ENCODE measurements around the gene KLHDC10. TPM values are rescaled to one million over a fixed set of nuclear protein-coding genes. Genes with fewer than 3 reads are reported as not detected.

The KLHDC10 gene
- polyA plus RNA-seq, 1 donor from 2014 or later: 59.1 TPM

- Histone ChIP-seq H3K4me3 (ENCODE audit: low read length) (no peak overlapping the region), H3K79me2 (replicated peaks; ENCODE audit: insufficient read depth, low read length) (no peaks in the 10 kb centered on the region), H4K20me1 (ENCODE audit: insufficient read depth) (no peaks in the 10 kb centered on the region), H3K9ac (ENCODE audit: low read length) (no peak overlapping the region), H3K9me3 (ENCODE audit: low read length) (no peaks in the 10 kb centered on the region), H3K4me2 (ENCODE audit: low read length) (no peak overlapping the region), H3K36me3 (ENCODE audit: insufficient read depth, low read length) (peaks cover 5% of the 10 kb centered on the region), H2AFZ (ENCODE audit: low read depth, low read length) (no peak overlapping the region), H3K27ac (ENCODE audit: low read length) (no peak overlapping the region), H3F3A (ENCODE audit: insufficient read depth, low read length, poor library complexity, severe bottlenecking) (no peaks in the 10 kb centered on the region), H3K27me3 (ENCODE audit: insufficient read depth, low read depth, low read length) (no peaks in the 10 kb centered on the region), H3K9me2 (ENCODE audit: insufficient read depth, low read length) (no peaks in the 10 kb centered on the region)
- TF ChIP-seq EZH2 (IDR thresholded peaks at IDR 0.05; ENCODE audit: borderline replicate concordance, insufficient read depth, low read length, poor library complexity, severe bottlenecking) (no peak), POLR2AphosphoS5 (IDR thresholded peaks at IDR 0.05) (no peak), CTCF (IDR thresholded peaks at IDR 0.05; ENCODE audit: poor library complexity, severe bottlenecking) (no peak), SMC3 (conservative IDR thresholded peaks at IDR 0.05; ENCODE audit: poor library complexity) (no peak), MXI1 (conservative IDR thresholded peaks at IDR 0.05; ENCODE audit: poor library complexity, severe bottlenecking) (no peak), EP300 (conservative IDR thresholded peaks at IDR 0.05; ENCODE audit: poor library complexity, severe bottlenecking) (no peak), RAD21 (conservative IDR thresholded peaks at IDR 0.05) (no peak), TAF1 (IDR thresholded peaks at IDR 0.05; ENCODE audit: low read depth) (no peak)
These were observed 43.6 kb downstream of the KLHDC10 start for GRCh38 chr7:130113887-130114286.

- Histone ChIP-seq H3K9me3 (ENCODE audit: low read length) (no peaks in the 10 kb centered on the region), H3K9ac (ENCODE audit: low read length) (no peak overlapping the region), H3K9me2 (ENCODE audit: insufficient read depth, low read length) (no peaks in the 10 kb centered on the region), H3K27ac (ENCODE audit: low read length) (no peak overlapping the region), H3K27me3 (ENCODE audit: insufficient read depth, low read depth, low read length) (no peaks in the 10 kb centered on the region), H3F3A (ENCODE audit: insufficient read depth, low read length, poor library complexity, severe bottlenecking) (no peaks in the 10 kb centered on the region), H3K4me3 (ENCODE audit: low read length) (no peak overlapping the region), H3K79me2 (replicated peaks; ENCODE audit: insufficient read depth, low read length) (no peaks in the 10 kb centered on the region), H2AFZ (ENCODE audit: low read depth, low read length) (no peak overlapping the region), H4K20me1 (ENCODE audit: insufficient read depth) (no peaks in the 10 kb centered on the region), H3K4me2 (ENCODE audit: low read length) (no peak overlapping the region), H3K36me3 (ENCODE audit: insufficient read depth, low read length) (peaks cover 5% of the 10 kb centered on the region)
- TF ChIP-seq EP300 (conservative IDR thresholded peaks at IDR 0.05; ENCODE audit: poor library complexity, severe bottlenecking) (no peak), POLR2AphosphoS5 (IDR thresholded peaks at IDR 0.05) (no peak), REST (IDR thresholded peaks at IDR 0.05; ENCODE audit: borderline replicate concordance) (no peak), MXI1 (conservative IDR thresholded peaks at IDR 0.05; ENCODE audit: poor library complexity, severe bottlenecking) (no peak), RAD21 (conservative IDR thresholded peaks at IDR 0.05) (no peak), EZH2 (IDR thresholded peaks at IDR 0.05; ENCODE audit: borderline replicate concordance, insufficient read depth, low read length, poor library complexity, severe bottlenecking) (no peak), TAF1 (IDR thresholded peaks at IDR 0.05; ENCODE audit: low read depth) (no peak), CTCF (IDR thresholded peaks at IDR 0.05; ENCODE audit: poor library complexity, severe bottlenecking) (no peak), SMC3 (conservative IDR thresholded peaks at IDR 0.05; ENCODE audit: poor library complexity) (no peak)
These were observed 44.0 kb downstream of the KLHDC10 start for GRCh38 chr7:130114374-130114773.
